ENCODE data around the gene KLK8. TPM values are rescaled to one million over a fixed set of nuclear protein-coding genes. Genes with fewer than 3 reads are reported as not detected.

Gene KLK8
- total RNA-seq, 2 donors from 2014 or later, result 2.9 TPM; not detected in 1

DNA sequence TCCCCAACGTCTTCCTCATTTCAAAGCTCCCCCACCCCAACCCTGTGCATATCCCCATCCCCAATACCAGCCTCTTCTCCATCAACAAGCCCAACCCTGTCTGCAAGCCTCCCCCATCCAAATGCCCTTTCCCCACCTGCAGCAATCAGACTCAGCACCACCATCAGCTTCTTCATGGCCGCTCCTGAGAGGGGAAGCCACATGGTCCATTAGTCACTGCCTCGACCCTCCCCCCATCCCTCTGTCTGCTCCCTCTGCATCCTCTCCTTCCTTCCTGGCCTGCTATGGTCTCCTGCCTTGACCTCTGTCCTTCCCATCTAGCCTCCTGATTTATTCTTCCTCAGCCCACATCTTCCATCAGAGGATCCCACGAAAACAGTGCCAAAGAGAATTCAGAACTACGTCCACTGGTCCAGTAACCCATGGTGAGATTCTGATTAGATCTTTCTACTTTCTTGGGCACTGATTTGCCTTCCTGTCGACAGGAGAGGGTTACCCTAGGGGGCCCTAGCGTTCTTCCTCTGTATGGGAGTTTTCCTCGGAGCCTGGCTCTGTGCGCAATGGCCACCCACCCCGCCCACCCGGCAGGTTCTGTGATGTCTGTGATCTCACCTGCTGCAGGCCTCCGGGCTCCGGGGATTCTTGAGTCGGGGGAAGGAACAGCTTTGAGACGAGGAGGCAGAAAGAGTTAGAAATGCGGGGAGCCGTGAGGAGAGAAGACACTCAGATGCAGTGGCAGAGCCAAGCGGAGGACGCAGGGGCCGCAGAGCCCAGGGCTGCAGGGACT lies 33.3 kb downstream of the KLK8 start:
- H3K4me3 ChIP-seq, result no peak overlapping the region
- H3K27ac ChIP-seq, result no peak overlapping the region
- no peaks in the 10 kb centered on the region for H3K27me3 ChIP-seq
- DNase-seq (ENCODE audit: low spot score), result no peak
- no peaks in the 10 kb centered on the region for H3K4me1 ChIP-seq
- no peaks in the 10 kb centered on the region for H3K9me3 ChIP-seq
- H3K36me3 ChIP-seq, result no peaks in the 10 kb centered on the region
- TF ChIP-seq, protein P1, sequence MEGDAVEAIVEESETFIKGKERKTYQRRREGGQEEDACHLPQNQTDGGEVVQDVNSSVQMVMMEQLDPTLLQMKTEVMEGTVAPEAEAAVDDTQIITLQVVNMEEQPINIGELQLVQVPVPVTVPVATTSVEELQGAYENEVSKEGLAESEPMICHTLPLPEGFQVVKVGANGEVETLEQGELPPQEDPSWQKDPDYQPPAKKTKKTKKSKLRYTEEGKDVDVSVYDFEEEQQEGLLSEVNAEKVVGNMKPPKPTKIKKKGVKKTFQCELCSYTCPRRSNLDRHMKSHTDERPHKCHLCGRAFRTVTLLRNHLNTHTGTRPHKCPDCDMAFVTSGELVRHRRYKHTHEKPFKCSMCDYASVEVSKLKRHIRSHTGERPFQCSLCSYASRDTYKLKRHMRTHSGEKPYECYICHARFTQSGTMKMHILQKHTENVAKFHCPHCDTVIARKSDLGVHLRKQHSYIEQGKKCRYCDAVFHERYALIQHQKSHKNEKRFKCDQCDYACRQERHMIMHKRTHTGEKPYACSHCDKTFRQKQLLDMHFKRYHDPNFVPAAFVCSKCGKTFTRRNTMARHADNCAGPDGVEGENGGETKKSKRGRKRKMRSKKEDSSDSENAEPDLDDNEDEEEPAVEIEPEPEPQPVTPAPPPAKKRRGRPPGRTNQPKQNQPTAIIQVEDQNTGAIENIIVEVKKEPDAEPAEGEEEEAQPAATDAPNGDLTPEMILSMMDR (IDR thresholded peaks at IDR 0.05), result no peak

DNA sequence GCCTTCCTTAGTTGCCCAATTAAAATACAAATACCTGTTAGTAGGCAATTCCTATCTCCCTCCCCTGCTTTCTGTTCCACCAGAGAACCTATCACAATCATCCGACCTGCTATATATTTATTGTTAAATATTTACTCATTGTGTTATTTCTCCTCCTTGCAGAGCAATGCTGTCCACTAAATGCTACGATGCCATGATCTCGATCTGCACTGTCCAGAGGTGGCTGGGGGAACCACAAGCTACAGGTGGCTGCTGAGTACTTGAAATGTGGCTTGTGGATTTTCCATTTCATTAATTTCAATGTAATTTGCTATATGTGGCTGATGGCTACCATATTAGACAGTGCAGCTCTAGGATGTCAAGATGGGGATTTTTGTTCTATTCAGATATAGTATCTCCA lies 37.1 kb downstream of the KLK8 start:
- Histone ChIP-seq H3K27me3 (no peaks in the 10 kb centered on the region), H3K36me3 (no peaks in the 10 kb centered on the region), H3K27ac (no peak overlapping the region), H3K9me3 (no peaks in the 10 kb centered on the region), H3K4me1 (no peaks in the 10 kb centered on the region), H3K4me3 (no peak overlapping the region)
- DNase-seq (ENCODE audit: low spot score), result no peak
- TF ChIP-seq, protein P1 (IDR thresholded peaks at IDR 0.05), result no peak

DNA sequence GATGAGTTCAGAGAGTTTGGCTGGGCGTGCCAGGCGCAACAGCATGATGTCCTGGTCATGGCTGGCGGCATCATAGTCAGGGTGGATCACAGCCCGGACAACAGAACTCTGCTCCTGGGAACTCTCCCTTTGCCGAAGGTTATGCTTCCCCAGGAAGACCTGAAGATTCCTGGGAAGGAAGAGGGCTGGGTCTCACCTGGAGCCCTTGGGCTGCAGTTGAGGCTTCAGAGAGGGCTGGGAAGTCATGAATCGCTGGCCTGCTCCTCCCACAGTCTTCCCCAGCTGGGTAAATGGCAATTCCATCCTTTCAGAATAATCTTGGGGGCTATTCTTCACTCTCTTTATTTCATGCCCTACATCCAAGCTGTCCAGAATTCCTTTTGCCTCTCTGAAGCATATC lies 38.0 kb downstream of the KLK8 start:
- TF ChIP-seq, protein P1 (IDR thresholded peaks at IDR 0.05), result no peak
- H3K4me3 ChIP-seq, result no peak overlapping the region
- H3K27me3 ChIP-seq, result no peaks in the 10 kb centered on the region
- H3K9me3 ChIP-seq, result no peaks in the 10 kb centered on the region
- DNase-seq (ENCODE audit: low spot score), result no peak
- no peaks in the 10 kb centered on the region for H3K36me3 ChIP-seq
- no peak overlapping the region for H3K27ac ChIP-seq
- no peaks in the 10 kb centered on the region for H3K4me1 ChIP-seq

DNA sequence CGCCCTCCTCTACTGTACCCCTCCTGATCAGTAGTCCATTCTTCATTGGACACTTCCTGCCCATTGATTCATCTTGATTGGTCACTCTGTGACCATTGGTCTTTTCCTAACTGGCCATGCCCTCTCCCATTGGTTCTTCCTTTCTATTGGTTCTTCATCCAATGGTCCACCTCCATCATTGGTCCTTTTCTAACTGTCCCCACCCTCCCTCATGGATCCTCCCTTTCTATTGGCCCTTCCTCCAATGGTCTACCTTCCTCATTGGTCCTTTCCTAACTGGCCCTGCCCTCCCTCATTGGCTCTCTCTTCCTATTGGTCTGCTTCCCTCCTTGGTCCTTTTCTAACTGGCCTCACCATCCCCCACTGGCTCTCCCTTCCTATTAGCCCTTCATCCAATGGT lies 39.2 kb downstream of the KLK8 start:
- Histone ChIP-seq H3K4me3 (no peak overlapping the region), H3K4me1 (no peaks in the 10 kb centered on the region), H3K36me3 (no peaks in the 10 kb centered on the region), H3K27ac (no peak overlapping the region), H3K9me3 (no peaks in the 10 kb centered on the region), H3K27me3 (no peaks in the 10 kb centered on the region)
- no peak for DNase-seq (ENCODE audit: low spot score)
- TF ChIP-seq, protein P1 (IDR thresholded peaks at IDR 0.05), result no peak

DNA sequence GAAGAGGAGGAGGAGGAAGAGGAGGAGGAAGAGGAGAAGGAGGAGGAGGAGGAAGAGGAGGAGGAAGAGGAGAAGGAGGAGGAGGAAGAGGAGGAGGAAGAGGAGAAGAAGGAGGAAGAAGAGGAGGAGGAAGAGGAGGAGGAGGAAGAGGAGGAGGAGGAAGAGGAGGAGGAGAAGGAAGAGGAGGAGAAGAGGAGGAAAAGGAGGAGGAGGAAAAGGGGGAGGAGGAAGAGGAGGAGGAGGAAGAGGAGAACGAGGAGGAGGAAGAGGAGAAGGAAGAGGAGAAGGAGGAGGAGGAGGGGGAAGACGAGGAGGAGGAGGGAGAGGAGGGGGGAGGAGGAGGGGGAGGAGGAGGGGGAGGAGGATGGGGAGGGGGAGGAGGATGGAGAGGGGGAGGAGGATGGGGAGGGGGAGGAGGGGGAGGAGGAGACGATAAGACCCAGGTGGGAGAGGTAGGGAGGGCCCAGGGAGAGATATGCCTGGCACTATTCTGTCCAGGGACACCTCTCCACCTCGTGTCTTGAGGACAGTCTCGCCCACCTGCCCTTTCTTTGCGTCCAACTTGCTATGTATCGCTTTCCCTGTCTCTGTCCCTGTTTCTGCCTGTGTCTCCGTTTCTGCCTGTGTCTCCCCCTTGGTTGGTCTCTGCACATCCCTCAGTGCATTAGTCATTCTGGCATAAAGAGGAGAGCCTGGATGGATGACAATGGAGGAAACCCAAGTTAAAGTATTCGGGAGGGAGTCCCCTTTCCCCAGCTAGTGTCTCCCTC lies 41.5 kb downstream of the KLK8 start:
- TF ChIP-seq, protein P1 (IDR thresholded peaks at IDR 0.05), result no peak
- H3K27me3 ChIP-seq, result no peaks in the 10 kb centered on the region
- DNase-seq (ENCODE audit: low spot score), result no peak
- H3K36me3 ChIP-seq, result no peaks in the 10 kb centered on the region
- H3K4me3 ChIP-seq, result no peak overlapping the region
- H3K27ac ChIP-seq, result no peak overlapping the region
- H3K4me1 ChIP-seq, result no peaks in the 10 kb centered on the region
- H3K9me3 ChIP-seq, result no peaks in the 10 kb centered on the region
